Ramos (cell line): Measurements from ENCODE around the gene SCARB2.

Source experiments
- in situ Hi-C: fragments of 300-500 bp; cut with MboI; formaldehyde crosslinking; loops from one replicate; pipeline ENCODE4 v1.14.3; 2022; ENCODE audit warnings: low sequenced_read_pairs; ENCODE audit not compliant: unreplicated experiment

Gene SCARB2

DNA sequence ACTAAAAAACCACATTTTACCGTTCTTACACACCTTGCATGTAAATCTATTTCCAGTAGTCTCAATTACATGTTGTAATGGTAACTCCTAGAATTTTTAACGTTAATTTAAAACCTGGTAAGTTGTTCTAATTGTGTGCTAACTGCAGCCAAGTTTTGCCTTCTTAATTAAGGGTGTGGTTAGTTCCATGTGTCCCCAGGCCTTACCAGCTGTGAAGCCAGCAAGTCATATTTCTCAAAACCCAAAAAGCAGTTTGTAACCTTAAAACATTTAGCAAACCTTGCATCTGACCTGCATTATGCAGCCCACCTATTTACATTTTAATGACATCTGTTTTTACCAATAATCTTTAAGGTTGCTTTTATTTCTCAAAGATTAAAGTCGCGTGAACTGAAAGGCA lies 19.5 kb upstream of the SCARB2 start:
- in situ Hi-C loops: no loop called here

DNA sequence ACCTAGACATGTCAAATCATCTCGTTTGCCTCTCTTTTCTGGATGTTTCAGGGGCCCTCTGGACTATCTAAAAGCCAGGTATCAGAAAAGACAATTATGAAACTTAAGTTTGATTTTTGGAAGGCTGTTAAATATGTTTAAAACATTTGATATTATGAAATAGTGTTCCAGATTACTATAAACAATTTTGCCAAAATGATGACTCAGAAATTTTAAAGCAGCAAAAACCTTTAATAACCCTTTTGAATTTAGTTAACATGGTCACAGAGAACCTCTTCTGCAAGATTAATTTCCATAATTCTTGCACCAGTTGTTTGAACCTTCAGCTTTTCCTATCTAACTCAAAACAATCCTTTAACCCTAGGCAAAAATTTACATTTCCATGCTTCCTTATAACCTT lies 19.1 kb upstream of the SCARB2 start:
- in situ Hi-C loops: no loop called here

GRCh38 chr4:76226418-76226817 lies 12.8 kb upstream of the SCARB2 start:
- in situ Hi-C loops: no loop called here

DNA sequence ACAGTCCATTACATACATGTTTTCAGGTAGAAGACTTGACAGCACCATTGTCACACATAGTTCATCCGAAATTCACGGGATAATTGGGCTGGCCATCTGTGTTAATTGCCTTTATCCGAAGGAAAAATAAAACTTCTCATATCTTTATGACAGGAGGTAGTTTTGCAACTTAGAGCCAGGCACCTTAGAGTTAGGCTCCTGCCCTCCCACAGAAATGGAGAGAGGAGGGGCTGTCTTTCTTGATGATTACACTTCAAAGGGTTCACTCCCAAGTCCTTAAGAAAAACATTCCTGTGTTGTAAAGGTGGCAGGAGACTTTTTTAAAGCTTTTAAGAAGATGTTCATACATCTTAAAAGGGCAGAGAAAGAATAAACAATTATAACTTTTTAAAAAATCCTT lies 10.5 kb upstream of the SCARB2 start:
- in situ Hi-C loops: no loop called here

DNA sequence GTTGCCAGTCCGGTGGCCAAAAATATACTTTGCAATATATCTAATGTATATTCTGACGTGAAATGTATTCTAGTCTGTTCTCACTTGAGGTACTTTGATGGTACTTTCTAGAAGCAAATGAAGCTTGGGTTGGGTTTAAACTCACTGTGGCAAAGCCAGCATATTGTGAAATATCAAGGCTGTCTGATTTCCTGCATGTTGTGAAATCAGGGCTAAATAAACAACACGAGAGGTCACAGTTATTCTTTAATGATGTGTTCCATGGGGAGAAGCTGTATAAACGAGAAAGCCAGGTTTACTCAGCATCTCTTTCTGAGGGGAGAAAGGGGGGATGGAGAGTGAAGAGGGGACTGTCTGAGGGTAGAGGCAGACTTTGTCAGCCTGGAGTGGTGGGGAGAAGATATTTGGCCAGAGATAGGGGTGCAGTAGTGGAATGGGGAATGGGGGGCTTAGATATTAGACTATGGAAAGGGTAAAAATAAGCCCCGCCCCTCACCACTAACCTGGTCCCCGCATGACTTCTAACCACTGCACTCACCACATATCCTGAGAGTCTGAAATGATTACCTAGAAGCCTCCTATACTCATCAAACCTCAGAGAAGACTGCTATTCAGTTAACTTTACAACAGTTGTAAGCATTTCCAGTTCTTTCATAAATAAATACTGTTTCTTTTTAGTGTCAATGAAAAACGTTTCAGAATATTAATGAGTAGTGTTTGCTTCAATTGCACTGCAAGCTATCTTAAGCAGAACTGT lies 5.9 kb upstream of the SCARB2 start:
- in situ Hi-C loops: no loop called here

DNA sequence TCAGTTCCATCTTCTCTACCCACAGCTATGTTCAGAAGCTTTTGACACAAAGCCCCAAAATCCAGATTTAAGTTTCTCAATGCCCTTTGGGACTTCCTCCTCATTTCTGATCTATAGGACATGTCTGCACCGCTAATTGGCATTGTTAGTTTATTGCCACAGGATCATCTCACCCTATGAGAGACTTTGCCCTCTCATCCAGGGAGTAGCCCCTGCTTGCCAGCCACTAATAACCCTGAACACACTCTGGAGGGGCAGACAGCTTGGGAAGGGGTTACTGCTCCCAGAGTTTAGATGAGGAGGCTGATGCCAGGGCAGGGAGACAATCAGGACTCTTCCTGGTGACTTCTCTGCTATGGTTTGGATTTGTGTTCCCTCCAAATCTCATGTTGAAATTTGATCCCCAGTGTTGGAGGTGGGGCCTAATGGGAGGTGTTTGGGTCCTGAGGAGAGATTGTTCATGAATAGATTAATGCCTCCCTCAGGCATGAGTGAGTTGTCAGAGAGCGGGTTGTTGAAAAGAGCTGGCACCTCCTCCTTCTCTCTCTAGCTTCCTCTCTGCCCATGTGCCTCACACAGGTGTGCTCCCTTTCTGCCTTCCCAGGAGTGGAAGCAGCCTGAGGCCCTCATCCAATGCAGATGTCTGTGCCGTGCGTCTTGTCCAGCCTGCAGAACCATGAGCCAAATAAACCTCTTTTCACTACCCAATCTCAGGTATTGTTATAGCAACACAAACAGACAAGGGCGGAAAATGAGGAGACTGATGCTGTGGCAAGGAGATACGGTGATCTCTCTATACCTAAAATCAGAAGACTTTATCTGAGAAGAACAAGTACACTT lies 3.6 kb upstream of the SCARB2 start:
- in situ Hi-C loops: no loop called here

DNA sequence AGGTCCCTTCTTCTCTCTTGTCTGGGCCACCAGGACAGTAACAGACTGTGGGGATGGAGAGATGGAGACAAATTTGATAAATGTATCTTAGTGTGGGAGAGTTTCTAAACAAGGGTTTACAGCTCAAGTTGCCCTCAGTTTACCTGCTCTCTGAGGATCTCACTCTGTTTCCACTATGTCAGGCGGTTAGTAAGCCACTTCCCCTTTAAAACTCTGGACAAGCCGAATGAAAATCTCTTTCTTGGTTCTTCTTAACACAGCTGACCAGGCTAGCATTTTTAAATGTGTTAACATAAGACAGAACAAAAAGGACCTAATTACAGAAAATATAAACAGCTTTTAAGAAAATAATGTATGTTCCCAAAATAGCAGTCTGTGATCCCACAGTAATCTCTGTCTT lies 2.9 kb upstream of the SCARB2 start:
- in situ Hi-C loops: no loop called here

DNA sequence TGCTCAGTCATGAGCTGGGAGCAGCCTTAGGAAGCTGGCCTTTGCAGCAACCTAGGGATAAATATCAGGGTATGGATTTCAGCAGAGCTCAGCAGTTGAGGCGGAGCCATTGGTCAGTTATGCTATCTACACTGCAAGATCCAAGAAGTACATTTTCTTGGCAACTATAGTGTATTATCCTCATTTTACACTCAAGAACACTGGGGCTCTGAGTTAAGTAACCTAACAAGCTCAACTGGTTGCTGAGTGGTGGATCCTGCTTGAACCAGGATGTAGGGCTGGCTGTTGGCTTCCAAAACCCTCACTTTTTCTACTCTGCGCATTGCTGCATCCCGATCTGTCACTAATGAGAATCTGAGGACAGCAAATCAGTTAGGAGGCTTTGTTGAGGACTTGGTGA lies 1.5 kb upstream of the SCARB2 start:
- in situ Hi-C loops: no loop called here

DNA sequence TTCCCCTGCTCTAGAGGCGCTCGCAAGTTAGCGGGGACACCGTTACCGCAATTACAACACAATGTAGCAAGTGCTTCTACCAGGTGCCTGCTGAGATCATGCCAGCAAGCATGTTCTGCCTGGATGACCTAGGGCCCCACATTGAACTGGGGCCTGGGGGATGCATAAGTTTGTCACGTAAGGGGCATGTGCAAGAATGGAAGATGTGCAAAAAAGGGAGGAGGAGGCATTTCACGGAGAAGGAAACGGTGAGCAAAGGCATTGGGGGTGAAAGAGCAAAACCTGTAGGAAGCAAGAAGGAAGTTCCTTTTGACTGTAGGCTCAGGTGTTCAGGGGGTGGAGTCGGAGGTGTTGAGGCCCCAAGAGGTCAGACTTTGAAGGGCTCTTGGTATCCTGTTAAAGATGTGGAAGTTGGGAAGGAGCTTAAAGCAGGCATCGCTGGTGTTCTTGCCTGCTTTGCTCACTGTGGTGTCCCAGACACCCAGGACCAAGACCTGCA lies 602 bp upstream of the SCARB2 start:
- in situ Hi-C loops: no loop called here

GRCh38 chr4:76212851-76213414 lies 691 bp downstream of the SCARB2 start:
- in situ Hi-C loops: no loop called here

DNA sequence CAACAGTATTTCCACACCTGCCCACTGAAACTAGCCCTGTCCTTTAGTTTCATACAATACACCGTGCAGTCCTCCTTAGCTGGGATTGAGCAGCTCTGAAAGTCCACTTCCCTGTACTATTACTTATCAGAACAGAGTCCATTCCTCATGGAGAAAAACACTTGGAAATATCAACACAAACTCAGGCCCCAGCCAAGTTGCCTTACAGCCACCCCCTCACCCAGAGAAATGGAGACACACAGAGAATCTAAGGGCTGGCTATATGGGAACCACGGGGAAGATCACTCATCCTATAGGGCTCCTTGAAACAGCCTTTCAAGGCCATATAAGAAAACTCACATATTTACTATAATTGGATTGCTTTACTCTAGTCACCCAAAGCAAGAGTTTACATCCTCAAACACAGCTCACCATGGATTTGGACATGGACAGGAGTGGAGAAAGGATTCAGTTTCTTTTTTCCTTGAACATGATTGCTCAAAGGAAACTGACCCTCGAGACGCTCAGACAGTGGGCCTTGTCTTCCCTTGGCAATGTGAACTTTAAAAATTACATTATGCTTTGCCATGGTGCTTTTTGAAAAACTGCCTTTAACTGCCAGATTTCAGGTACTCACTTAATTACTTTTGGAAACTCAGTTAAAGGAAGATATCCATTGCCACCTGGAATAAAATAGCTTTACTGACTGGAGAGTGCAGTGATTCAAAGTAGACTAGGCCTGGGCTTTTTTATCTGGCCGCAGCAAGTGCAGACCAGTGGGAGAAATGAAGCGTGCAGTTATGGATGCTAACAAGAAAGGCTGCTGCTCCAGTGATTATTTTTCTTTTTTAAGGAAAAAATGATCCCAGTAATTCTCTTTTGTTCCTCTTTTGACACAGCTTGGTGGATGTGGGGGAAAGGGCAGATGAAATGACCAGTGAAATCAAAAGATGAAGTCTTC lies 1.6 kb downstream of the SCARB2 start:
- in situ Hi-C loops: no loop called here

- in situ Hi-C loops: no loop called here
Measured at GRCh38 chr4:76210452-76210851, 3.2 kb downstream of the SCARB2 start.

DNA sequence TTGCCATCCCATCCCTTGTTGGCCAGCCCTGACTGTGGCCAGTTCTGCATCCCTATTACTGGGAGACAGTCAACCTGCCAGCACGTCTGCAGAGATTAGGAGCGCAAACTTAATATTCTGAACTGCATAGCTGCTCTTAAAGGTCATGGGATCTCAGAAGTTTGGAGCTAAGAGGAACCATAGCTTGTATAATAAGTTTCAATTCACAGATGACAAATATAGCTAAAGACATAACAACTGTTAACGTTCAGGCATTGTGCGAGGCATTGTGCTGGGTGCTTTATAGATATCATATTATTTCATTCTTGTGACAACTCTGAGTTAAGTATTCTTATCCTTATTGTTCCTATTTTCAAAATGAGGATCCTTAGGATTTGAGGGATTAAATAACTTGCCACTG lies 3.7 kb downstream of the SCARB2 start:
- in situ Hi-C loops: no loop called here

GRCh38 chr4:76208005-76208765 lies 5.4 kb downstream of the SCARB2 start:
- in situ Hi-C loops: no loop called here

- in situ Hi-C loops: no loop called here
Measured at GRCh38 chr4:76207549-76207948, 6.1 kb downstream of the SCARB2 start.

DNA sequence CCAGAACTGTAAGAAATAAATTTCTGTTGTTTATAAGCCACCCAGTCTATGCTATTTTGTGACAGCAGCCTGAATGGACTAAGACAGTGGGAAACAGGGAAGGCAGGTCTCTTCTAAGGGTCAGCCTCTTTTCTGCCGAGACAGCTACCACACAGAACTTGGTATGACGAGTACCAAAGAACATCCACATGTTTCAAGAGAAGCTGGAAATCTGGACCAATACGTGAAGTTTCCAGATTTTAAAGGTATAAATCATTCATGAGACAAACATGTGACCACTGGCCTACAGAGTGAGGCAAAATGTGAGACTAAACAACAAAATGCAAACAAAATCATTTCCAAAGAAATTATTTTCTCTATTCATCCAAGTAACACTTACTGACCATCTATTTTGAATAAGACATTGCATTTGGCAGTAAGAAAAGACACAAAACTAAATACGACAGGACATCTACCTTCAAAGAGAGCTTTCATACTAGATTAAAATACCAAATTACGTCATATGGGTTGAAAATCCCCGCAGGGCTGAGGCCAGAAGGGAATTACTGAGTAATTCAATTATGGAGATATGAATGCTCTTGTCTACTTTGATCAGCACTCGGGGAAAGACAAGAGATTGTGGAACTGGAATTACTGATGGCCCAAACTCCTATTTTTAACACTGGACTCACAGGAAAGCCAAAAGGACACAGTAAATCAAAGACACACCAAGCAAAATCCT lies 7.2 kb downstream of the SCARB2 start:
- in situ Hi-C loops: no loop called here

GRCh38 chr4:76205476-76205875 lies 8.1 kb downstream of the SCARB2 start:
- in situ Hi-C loops: no loop called here

DNA sequence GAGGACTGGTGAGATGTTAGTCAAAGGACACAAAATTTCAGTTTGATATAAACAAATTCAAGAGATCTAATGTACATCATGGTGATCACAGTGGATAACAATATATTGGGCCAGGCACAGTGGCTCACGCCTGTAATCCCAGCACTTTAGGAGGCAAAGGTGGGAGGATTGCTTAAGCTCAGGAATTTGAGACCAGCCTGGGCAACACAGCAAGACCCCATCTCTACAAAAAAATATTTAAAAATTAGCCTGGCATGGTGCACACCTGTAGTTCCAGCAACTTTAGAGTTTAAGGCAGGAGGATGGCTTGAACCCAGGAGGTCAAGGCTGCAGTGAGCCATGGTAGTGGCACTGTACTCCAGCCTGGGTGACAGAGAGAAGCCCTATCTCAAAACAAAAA lies 8.7 kb downstream of the SCARB2 start:
- in situ Hi-C loops: no loop called here

GRCh38 chr4:76203541-76203940 lies 10.1 kb downstream of the SCARB2 start:
- in situ Hi-C loops: no loop called here
